OCI-LY7 (cell line): ENCODE results near the gene DNAH11. TPM values are rescaled to one million over a fixed set of nuclear protein-coding genes. Genes with fewer than 3 reads are reported as not detected.

ENCODE experiments used
- BruUV-seq: library from RNA; stranded (reverse); fragments of 400-500 nt; replicated peaks from 2 replicates; lab custom pipeline; 2021; lab: Mats Ljungman, UMichigan
- CTCF ChIA-PET: fragments of 300-600 bp; sonication (Branson Sonifier 250); formaldehyde crosslinking; loops from one replicate; lab custom pipeline; 2022; ENCODE audit warnings: antibody characterized with exemption; ENCODE audit not compliant: unreplicated experiment; lab: Charles Lee
- POLR2A ChIA-PET: fragments of 300-600 bp; sonication (Branson Sonifier 250); formaldehyde crosslinking; loops from one replicate; lab custom pipeline; 2022; ENCODE audit warnings: antibody characterized with exemption; lab: Charles Lee
- DNase-seq: peaks from one replicate; pipeline ENCODE4 v3.0.0-alpha.2; 2015; ENCODE audit warnings: low spot score
- H2AFZ ChIP-seq: fragments of 200-600 bp; sonication (generic), shearing (Covaris generic); 2 replicates; pipeline ENCODE4 v1.6.1; 2014; ENCODE audit warnings: mild to moderate bottlenecking, antibody characterized with exemption, low read length, moderate library complexity
- H3K27ac ChIP-seq: fragments of 200-600 bp; sonication (generic); 2 replicates; pipeline ENCODE4 v1.5.1; 2014; ENCODE audit warnings: mixed run types, low read depth, mild to moderate bottlenecking, moderate library complexity, low read length, inconsistent platforms; ENCODE audit not compliant: poor library complexity, severe bottlenecking
- H3K36me3 ChIP-seq: fragments of 200-600 bp; sonication (generic); 2 replicates; pipeline ENCODE4 v1.6.1; 2014; ENCODE audit warnings: mild to moderate bottlenecking, antibody characterized with exemption, low read length, moderate library complexity, mixed read lengths; ENCODE audit not compliant: insufficient read depth
- H3K4me1 ChIP-seq: fragments of 200-600 bp; sonication (generic); 2 replicates; pipeline ENCODE4 v1.5.1; 2014; ENCODE audit warnings: mild to moderate bottlenecking, low read length; ENCODE audit not compliant: insufficient read depth, poor library complexity, severe bottlenecking
- H3K4me2 ChIP-seq: fragments of 200-600 bp; sonication (generic); 2 replicates; pipeline ENCODE4 v1.6.1; 2014; ENCODE audit warnings: mild to moderate bottlenecking, low read length
- H3K4me3 ChIP-seq: fragments of 200-600 bp; sonication (generic); 2 replicates; pipeline ENCODE4 v1.5.1; 2014; ENCODE audit warnings: mild to moderate bottlenecking, low read depth, low read length; ENCODE audit not compliant: poor library complexity, severe bottlenecking
- H3K79me2 ChIP-seq: fragments of 200-600 bp; sonication (generic); 2 replicates; pipeline ENCODE4 v1.6.1; 2016; ENCODE audit warnings: low read depth, mild to moderate bottlenecking, low read length, moderate library complexity, mixed read lengths; ENCODE audit not compliant: insufficient read depth
- H3K9me2 ChIP-seq: fragments of 200-600 bp; sonication (generic); 2 replicates; pipeline ENCODE4 v1.6.1; 2016; ENCODE audit warnings: mild to moderate bottlenecking, low read length, mixed read lengths; ENCODE audit not compliant: insufficient read depth
- H3K9me3 ChIP-seq: fragments of 200-600 bp; sonication (generic); 2 replicates; pipeline ENCODE4 v1.6.1; 2014; ENCODE audit warnings: mild to moderate bottlenecking, mixed run types, low read length, mixed read lengths
- H4K20me1 ChIP-seq: fragments of 200-600 bp; sonication (generic); 2 replicates; pipeline ENCODE4 v1.6.1; 2014; ENCODE audit warnings: mild to moderate bottlenecking, antibody characterized with exemption, low read length, moderate library complexity, mixed read lengths; ENCODE audit not compliant: insufficient read depth
- CTCF ChIP-seq: fragments of 200-600 bp; sonication (generic); conservative IDR thresholded peaks from 2 replicates; pipeline ENCODE4 v1.5.1; 2014; ENCODE audit warnings: mild to moderate bottlenecking, antibody characterized with exemption, low read length, moderate library complexity, mixed read lengths
- EZH2phosphoT487 ChIP-seq: fragments of 200-600 bp; sonication (generic); IDR thresholded peaks from 2 replicates; pipeline ENCODE4 v1.6.1; 2018; ENCODE audit warnings: low read depth, borderline replicate concordance, mild to moderate bottlenecking, mixed run types, antibody characterized with exemption, low read length, moderate library complexity, mixed read lengths
- intact Hi-C: fragments of 100-400 bp; cut with micrococcal nuclease; formaldehyde crosslinking; loops from one replicate; pipeline ENCODE4 v1.10.0; 2022; ENCODE audit not compliant: unreplicated experiment
- total RNA-seq, 2 experiments: library from RNA; depleted of rRNA in 1 of 2; stranded (reverse); fragments of >200 nt in 1 of 2; shearing (Covaris generic) in 1 of 2; gene quantifications; 2 replicates each; pipeline ENCODE4 v1.2.3, GENCODE V29; 2014 to 2022

Gene DNAH11
- total RNA-seq, 2 experiments from 2014 or later: not detected

- ChIA-PET CTCF (no interaction called here), POLR2A (no interaction called here)
- TF ChIP-seq EZH2phosphoT487 (no peak), CTCF (no peak)
- no peak overlapping the region for H3K4me3 ChIP-seq
- no peaks in the 10 kb centered on the region for H3K4me1 ChIP-seq
- no peaks in the 10 kb centered on the region for H3K9me3 ChIP-seq
- H3K36me3 ChIP-seq: no peaks in the 10 kb centered on the region
- intact Hi-C loops: no loop called here
- no peak overlapping the region for H2AFZ ChIP-seq
- BruUV-seq: no TSS peak
- H3K4me2 ChIP-seq: no peak overlapping the region
- H3K79me2 ChIP-seq: no peaks in the 10 kb centered on the region
- DNase-seq: no peak
- H3K9me2 ChIP-seq: no peaks in the 10 kb centered on the region
- H4K20me1 ChIP-seq: no peaks in the 10 kb centered on the region
- H3K27ac ChIP-seq: no peak overlapping the region
Measured at GRCh38 chr7:21617513-21617912, 74.7 kb downstream of the DNAH11 start.

- no peak overlapping the region for H3K4me2 ChIP-seq
- TF ChIP-seq EZH2phosphoT487 (no peak), CTCF (no peak)
- BruUV-seq: no TSS peak
- no peak for DNase-seq
- H3K4me1 ChIP-seq: no peaks in the 10 kb centered on the region
- ChIA-PET POLR2A (no interaction called here), CTCF (no interaction called here)
- no peak overlapping the region for H3K27ac ChIP-seq
- intact Hi-C loops: no loop called here
- no peaks in the 10 kb centered on the region for H3K79me2 ChIP-seq
- H3K4me3 ChIP-seq: no peak overlapping the region
- H2AFZ ChIP-seq: no peak overlapping the region
- H3K9me2 ChIP-seq: no peaks in the 10 kb centered on the region
- no peaks in the 10 kb centered on the region for H4K20me1 ChIP-seq
- no peaks in the 10 kb centered on the region for H3K9me3 ChIP-seq
- no peaks in the 10 kb centered on the region for H3K36me3 ChIP-seq
Measured at GRCh38 chr7:21617916-21618390, 75.1 kb downstream of the DNAH11 start.

- Histone ChIP-seq H3K4me1 (no peaks in the 10 kb centered on the region), H3K4me2 (no peak overlapping the region), H3K9me2 (no peaks in the 10 kb centered on the region), H3K27ac (no peak overlapping the region), H2AFZ (no peak overlapping the region), H3K9me3 (no peaks in the 10 kb centered on the region), H4K20me1 (no peaks in the 10 kb centered on the region), H3K79me2 (no peaks in the 10 kb centered on the region), H3K36me3 (no peaks in the 10 kb centered on the region), H3K4me3 (no peak overlapping the region)
- no TSS peak for BruUV-seq
- no peak for TF ChIP-seq EZH2phosphoT487
- TF ChIP-seq CTCF: no peak
- intact Hi-C loops: no loop called here
- no peak for DNase-seq
- ChIA-PET POLR2A (no interaction called here), CTCF (no interaction called here)
Measured at GRCh38 chr7:21618706-21619105, 75.9 kb downstream of the DNAH11 start.
